T-cell (primary cell): ENCODE data around the gene GGACT. TPM values are rescaled to one million over a fixed set of nuclear protein-coding genes. Genes with fewer than 3 reads are reported as not detected.

Source experiments
- ATAC-seq, 4 experiments: fragments of 200-7000 bp in 3 of 4; fragments of 150-1000 bp in 1 of 4; cut with Tn5 transposase; replicated peaks in 1 of 4; 1 replicate in 3 of 4; 2 replicates in 1 of 4; pipeline ENCODE4 v1.10.0; 2021; ENCODE audit warnings: moderate library complexity in 3 of 4, mild to moderate bottlenecking in 2 of 4, moderate number of reproducible peaks in 1 of 4
- CTCF ChIA-PET, 2 donors: fragments of 300-600 bp; sonication (Branson Sonifier 250); formaldehyde crosslinking; loops; one replicate each; lab custom pipeline; 2022; ENCODE audit warnings: antibody characterized with exemption in 2 of 2; lab: Charles Lee
- POLR2A ChIA-PET, 2 donors: fragments of 300-600 bp; sonication (Branson Sonifier 250); formaldehyde crosslinking; loops; one replicate each; lab custom pipeline; 2022; ENCODE audit warnings: antibody characterized with exemption in 2 of 2; lab: Charles Lee
- DNase-seq, 35 experiments: peaks; one replicate each; pipeline versions ENCODE4 v3.0.0 to v3.0.0-alpha.2; 2013 to 2023
- H3K27ac ChIP-seq: one replicate; pipeline ENCODE4 v1.5.1; 2013; ENCODE audit warnings: low read length
- H3K27me3 ChIP-seq, 2 experiments: replicated peaks in 1 of 2; 1 replicate in 1 of 2; 2 replicates in 1 of 2; pipeline versions ENCODE4 v1.6.1 to v1.7.0; 2013; ENCODE audit warnings: low read length in 1 of 2, mixed read lengths in 1 of 2; ENCODE audit not compliant: control insufficient read depth in 2 of 2, insufficient read depth in 2 of 2; ENCODE audit errors: extremely low read depth in 1 of 2
- H3K36me3 ChIP-seq, 2 donors: 1 replicate in 1 of 2; 2 replicates in 1 of 2; pipeline versions ENCODE4 v1.6.1 to v1.7.0; 2013; ENCODE audit warnings: low read length in 1 of 2; ENCODE audit not compliant: control insufficient read depth in 2 of 2, insufficient read depth in 1 of 2; ENCODE audit errors: extremely low read depth in 1 of 2
- H3K4me1 ChIP-seq, 2 experiments: 1 replicate in 1 of 2; 2 replicates in 1 of 2; pipeline versions ENCODE4 v1.6.1 to v1.7.0; 2013; ENCODE audit warnings: low read length in 2 of 2, mixed read lengths in 1 of 2; ENCODE audit not compliant: insufficient read depth in 2 of 2, control insufficient read depth in 1 of 2; ENCODE audit errors: extremely low read depth in 1 of 2
- H3K4me3 ChIP-seq, 2 donors: 1 replicate in 1 of 2; 2 replicates in 1 of 2; pipeline versions ENCODE4 v1.5.1 to v1.7.0; 2013; ENCODE audit warnings: mild to moderate bottlenecking in 2 of 2, low read length in 1 of 2, moderate library complexity in 1 of 2; ENCODE audit not compliant: control insufficient read depth in 1 of 2; ENCODE audit errors: extremely low read depth in 1 of 2
- H3K9me3 ChIP-seq: 2 replicates; pipeline ENCODE4 v1.7.0; 2013
- H3K27ac Mint-ChIP-seq, 2 donors: one replicate each; pipeline ENCODE4 v1.8.0; 2020 to 2021; ENCODE audit warnings: mild to moderate bottlenecking in 2 of 2, mixed read lengths in 2 of 2
- H3K27me3 Mint-ChIP-seq, 2 donors: one replicate each; pipeline ENCODE4 v1.8.0; 2021 to 2022; ENCODE audit warnings: mixed read lengths in 2 of 2
- H3K36me3 Mint-ChIP-seq: one replicate; pipeline ENCODE4 v1.8.0; 2021; ENCODE audit warnings: mixed read lengths
- H3K4me1 Mint-ChIP-seq, 3 donors: one replicate each; pipeline ENCODE4 v1.8.0; 2020 to 2022; ENCODE audit warnings: mixed read lengths in 3 of 3, mild to moderate bottlenecking in 1 of 3
- H3K4me3 Mint-ChIP-seq, 3 donors: one replicate each; pipeline ENCODE4 v1.8.0; 2020 to 2022; ENCODE audit warnings: mild to moderate bottlenecking in 3 of 3, mixed read lengths in 3 of 3, moderate library complexity in 3 of 3
- H3K9me3 Mint-ChIP-seq, 3 donors: one replicate each; pipeline ENCODE4 v1.8.0; 2020 to 2022; ENCODE audit warnings: mixed read lengths in 3 of 3
- WGBS: methylation state at CpG from one replicate; pipeline ENCODE4 v1.1.5; 2013; ENCODE audit warnings: missing lambda C conversion rate; ENCODE audit not compliant: insufficient coverage; 5-methylcytosine and 5-hydroxymethylcytosine counted together
- total RNA-seq, 35 experiments: library from RNA in 6 of 35; stranded (reverse) in 6 of 35; fragments of 120-200 nt in 1 of 35; gene quantifications; one replicate each; pipeline versions ENCODE4 v1.2.1 to v1.2.4 and lab custom pipeline; 2013 to 2026

GGACT gene
- total RNA-seq, 5 donors from 2014 or later (not counting 1 experiment from before 2014, with no cell fraction given) = 4.4 to 7.9 (median 6.4) TPM

DNA sequence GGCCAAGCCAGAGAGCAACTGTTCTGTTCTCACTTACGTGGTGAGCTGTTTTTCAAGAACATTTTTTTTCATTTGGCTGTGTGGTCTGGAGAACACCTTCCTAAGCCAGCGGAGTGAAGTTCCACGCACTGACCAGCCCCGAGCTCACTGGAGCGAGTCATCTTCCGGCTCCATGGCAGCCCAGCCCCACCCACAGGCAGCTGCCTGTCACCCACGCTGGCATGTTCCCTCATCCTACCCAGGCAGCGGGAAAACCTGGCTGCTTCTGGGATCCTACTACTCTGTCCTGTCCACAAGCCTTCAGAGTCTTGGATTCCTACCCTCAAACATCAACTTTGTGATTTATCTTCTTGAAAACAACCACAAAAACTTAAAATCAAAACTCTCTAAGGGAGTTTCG lies 76.2 kb downstream of the GGACT start:
- CTCF ChIA-PET = interaction anchor here in 1 of 2 donors (1.4 kb wide), 1 partner anchor 984 kb away, joined by 3 read pairs; no protein-coding TSS in a partner anchor
- POLR2A ChIA-PET = no interaction called here
- Mint-ChIP-seq H3K4me3 (no peak overlapping the region), H3K27me3 (no peaks in the 10 kb centered on the region), H3K36me3 (no peaks in the 10 kb centered on the region), H3K9me3 (no peaks in the 10 kb centered on the region), H3K27ac (no peak overlapping the region), H3K4me1 (peaks cover 0 to 7% (median 6%) of the 10 kb centered on the region in 3 donors)
- Histone ChIP-seq H3K27me3 (no peaks in the 10 kb centered on the region), H3K4me1 (peaks cover 0 to under 1% of the 10 kb centered on the region in 2 experiments), H3K36me3 (no peaks in the 10 kb centered on the region), H3K27ac (no peak overlapping the region), H3K4me3 (no peak overlapping the region), H3K9me3 (no peaks in the 10 kb centered on the region)
- no peak for ATAC-seq
- WGBS = 85% methylated on average over 8 of the region's 9 CpGs
- DNase-seq = no peak

GRCh38 chr13:100511466-100511865 lies 77.1 kb downstream of the GGACT start:
- Mint-ChIP-seq H3K27ac (no peak overlapping the region), H3K36me3 (no peaks in the 10 kb centered on the region), H3K4me1 (peaks cover 7 to 13% (median 12%) of the 10 kb centered on the region in 3 donors), H3K4me3 (no peak overlapping the region), H3K9me3 (no peaks in the 10 kb centered on the region), H3K27me3 (no peaks in the 10 kb centered on the region)
- 94% methylated on average over 3 of the region's 7 CpGs for WGBS
- Histone ChIP-seq H3K9me3 (no peaks in the 10 kb centered on the region), H3K4me3 (no peak overlapping the region), H3K27me3 (no peaks in the 10 kb centered on the region), H3K36me3 (no peaks in the 10 kb centered on the region), H3K27ac (no peak overlapping the region), H3K4me1 (peaks cover 0 to 6% of the 10 kb centered on the region in 2 experiments)
- ATAC-seq (no peak), DNase-seq (no peak)
- POLR2A ChIA-PET = no interaction called here
- CTCF ChIA-PET = interaction anchor here (0.6 to 1.0 kb wide), 2 partner anchors 595 to 992 kb away, joined by 4 read pairs; no protein-coding TSS in a partner anchor

DNA sequence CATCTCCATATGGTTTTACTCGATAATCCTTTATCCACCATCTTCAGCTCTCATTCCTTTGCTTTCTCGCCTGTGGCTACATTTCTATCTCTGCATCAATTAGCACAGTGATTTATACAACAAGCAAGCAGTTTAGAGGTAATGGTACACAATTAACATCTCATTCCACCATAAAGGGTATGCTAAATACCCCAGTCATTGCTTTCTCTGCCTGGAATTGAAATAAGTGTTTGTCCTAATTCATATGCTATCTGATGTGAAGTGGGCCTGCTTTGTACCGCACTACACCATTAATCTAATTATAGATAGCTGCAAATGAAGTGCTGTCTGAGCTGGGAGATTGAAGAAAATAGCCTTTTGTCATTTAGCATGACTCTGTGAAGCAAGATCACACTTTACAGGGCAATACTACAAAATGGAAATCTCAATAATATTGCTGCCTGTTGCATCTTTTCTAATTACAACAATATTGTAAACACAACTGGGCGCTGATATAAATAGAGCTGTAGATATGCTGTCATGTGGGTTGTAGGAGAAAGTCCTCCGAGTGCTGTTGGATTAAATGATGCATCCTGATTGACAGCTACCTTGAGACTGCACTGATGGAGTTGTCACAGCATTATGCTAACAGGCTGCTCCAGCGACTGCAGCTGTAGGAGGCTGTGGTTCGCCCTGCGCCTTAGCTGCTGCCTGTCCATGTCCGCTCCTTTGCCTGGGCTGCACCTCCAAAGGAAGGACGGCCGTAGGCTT lies 78.2 kb downstream of the GGACT start:
- Mint-ChIP-seq H3K36me3 (no peaks in the 10 kb centered on the region), H3K9me3 (no peaks in the 10 kb centered on the region), H3K4me1 (peaks cover 14 to 24% (median 21%) of the 10 kb centered on the region in 3 donors), H3K4me3 (no peak overlapping the region), H3K27me3 (no peaks in the 10 kb centered on the region), H3K27ac (no peak overlapping the region)
- Histone ChIP-seq H3K4me3 (no peak overlapping the region), H3K9me3 (no peaks in the 10 kb centered on the region), H3K27ac (no peak overlapping the region), H3K4me1 (peaks cover 0 to 12% of the 10 kb centered on the region in 2 experiments), H3K36me3 (no peaks in the 10 kb centered on the region), H3K27me3 (no peaks in the 10 kb centered on the region)
- ChIA-PET POLR2A (interaction anchor here in 1 of 2 donors (0.6 kb wide), 1 partner anchor 336 kb away, joined by 5 read pairs; no protein-coding TSS in a partner anchor), CTCF (interaction anchor here (0.5 to 1.0 kb wide), 6 partner anchors 36 to 1038 kb away, joined by 3 to 8 read pairs (median 4); no protein-coding TSS in a partner anchor)
- DNase-seq (no peak), ATAC-seq (no peak)
- 96% methylated on average over 4 of the region's 11 CpGs for WGBS

DNA sequence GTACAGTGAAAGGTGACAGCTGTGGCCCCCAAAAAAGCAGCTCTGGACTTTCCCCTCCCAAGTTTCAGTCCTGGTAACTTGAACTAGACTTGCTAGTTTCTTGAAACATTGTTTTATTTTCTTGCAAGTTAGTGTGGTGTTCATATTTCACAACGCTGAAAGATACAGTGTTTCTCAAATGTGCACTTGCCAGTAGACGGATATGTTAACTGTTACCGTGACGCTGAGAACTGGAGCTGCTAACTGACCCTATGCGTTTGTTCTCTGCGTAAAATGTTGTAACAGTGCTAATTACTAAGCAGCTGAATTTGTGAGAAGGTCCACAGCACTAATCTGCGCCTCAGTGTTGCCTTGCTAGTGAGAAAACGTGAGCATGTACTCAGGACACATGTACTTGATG lies 79.6 kb downstream of the GGACT start:
- Mint-ChIP-seq H3K4me3 (no peak overlapping the region), H3K9me3 (no peaks in the 10 kb centered on the region), H3K36me3 (no peaks in the 10 kb centered on the region), H3K4me1 (peaks cover 14 to 25% (median 20%) of the 10 kb centered on the region in 3 donors), H3K27me3 (no peaks in the 10 kb centered on the region), H3K27ac (no peak overlapping the region)
- Histone ChIP-seq H3K27me3 (no peaks in the 10 kb centered on the region), H3K4me3 (no peak overlapping the region), H3K4me1 (peaks cover 0 to 12% of the 10 kb centered on the region in 2 experiments), H3K9me3 (no peaks in the 10 kb centered on the region), H3K36me3 (no peaks in the 10 kb centered on the region), H3K27ac (no peak overlapping the region)
- WGBS = 97% methylated on average over 8 of the region's 8 CpGs
- POLR2A ChIA-PET = no interaction called here
- ATAC-seq (no peak), DNase-seq (no peak)
- CTCF ChIA-PET = no interaction called here

- ChIA-PET CTCF (no interaction called here), POLR2A (no interaction called here)
- Histone ChIP-seq H3K4me3 (no peak overlapping the region), H3K27ac (no peak overlapping the region), H3K4me1 (peaks cover 0 to 12% of the 10 kb centered on the region in 2 experiments), H3K36me3 (no peaks in the 10 kb centered on the region), H3K9me3 (no peaks in the 10 kb centered on the region), H3K27me3 (no peaks in the 10 kb centered on the region)
- Mint-ChIP-seq H3K4me3 (no peak overlapping the region), H3K36me3 (no peaks in the 10 kb centered on the region), H3K27me3 (no peaks in the 10 kb centered on the region), H3K4me1 (peaks cover 14 to 25% (median 20%) of the 10 kb centered on the region in 3 donors), H3K9me3 (no peaks in the 10 kb centered on the region), H3K27ac (no peak overlapping the region)
- no peak for ATAC-seq
- no peak for DNase-seq
- no CpG with 5 or more reads among the region's 6 CpGs for WGBS
These were observed 80.1 kb downstream of the GGACT start for GRCh38 chr13:100508455-100508854.

GRCh38 chr13:100506600-100507422 lies 81.8 kb downstream of the GGACT start:
- peak overlapping the region; percentile 23 to 79 for H3K27ac Mint-ChIP-seq
- Histone ChIP-seq H3K4me1 (peaks cover 0 to 12% of the 10 kb centered on the region in 2 experiments), H3K36me3 (no peaks in the 10 kb centered on the region), H3K27ac (no peak overlapping the region), H3K4me3 (no peak overlapping the region), H3K9me3 (no peaks in the 10 kb centered on the region), H3K27me3 (no peaks in the 10 kb centered on the region)
- ATAC-seq (peak; percentile 57 to 71 (median 58)), DNase-seq (peak in 1 of 35 experiments; percentile 22)
- no peaks in the 10 kb centered on the region for H3K27me3 Mint-ChIP-seq
- peak overlapping the region; percentile 51 to 77 (median 72) for H3K4me3 Mint-ChIP-seq
- peaks cover 14 to 25% (median 20%) of the 10 kb centered on the region in 3 donors for H3K4me1 Mint-ChIP-seq
- WGBS = 100% methylated on average over 1 of the region's 9 CpGs
- no peaks in the 10 kb centered on the region for H3K36me3 Mint-ChIP-seq
- POLR2A ChIA-PET = interaction anchor here in 1 of 2 donors (0.6 kb wide), 1 partner anchor 477 kb away, joined by 3 read pairs; no protein-coding TSS in a partner anchor
- H3K9me3 Mint-ChIP-seq = no peaks in the 10 kb centered on the region
- CTCF ChIA-PET = interaction anchor here (0.5 to 1.2 kb wide), 2 partner anchors 8 to 148 kb away, joined by 3 to 5 read pairs; no protein-coding TSS in a partner anchor
